ENCODE measurements around the gene GPC5.

Gene GPC5

GRCh38 chr13:92775658-92776057 is 1377.2 kb downstream of the GPC5 start:
- CTCF ChIA-PET: no interaction called here
- DNase-seq (ENCODE audit: extremely low spot score): no peak
- TF ChIP-seq LEF1 (IDR thresholded peaks at IDR 0.05; ENCODE audit: borderline replicate concordance) (peak; percentile 99), BHLHE40 (IDR thresholded peaks at IDR 0.05; ENCODE audit: borderline replicate concordance) (no peak), FOXA1 (IDR thresholded peaks at IDR 0.05) (no peak), ARNT (IDR thresholded peaks at IDR 0.05) (peak; percentile 76), TARDBP (IDR thresholded peaks at IDR 0.05) (peak; percentile 8; the same call in 1 of the 2 replicates), SP1 (IDR thresholded peaks at IDR 0.05) (no peak), ZNF384 (IDR thresholded peaks at IDR 0.05) (no peak), SUZ12 (IDR thresholded peaks at IDR 0.05) (no peak), NFRKB (IDR thresholded peaks at IDR 0.05) (no peak), ELF4 (IDR thresholded peaks at IDR 0.05) (no peak), HDGF (IDR thresholded peaks at IDR 0.05; ENCODE audit: borderline replicate concordance) (no peak), FOXM1 (IDR thresholded peaks at IDR 0.05; ENCODE audit: borderline replicate concordance) (peak; percentile 82), CTBP1 (IDR thresholded peaks at IDR 0.05; ENCODE audit: borderline replicate concordance) (peak; percentile 98), L3MBTL2 (conservative IDR thresholded peaks at IDR 0.05) (no peak), FOXK2 (IDR thresholded peaks at IDR 0.05) (peak; percentile 80)
- TF ChIP-seq, protein P1, sequence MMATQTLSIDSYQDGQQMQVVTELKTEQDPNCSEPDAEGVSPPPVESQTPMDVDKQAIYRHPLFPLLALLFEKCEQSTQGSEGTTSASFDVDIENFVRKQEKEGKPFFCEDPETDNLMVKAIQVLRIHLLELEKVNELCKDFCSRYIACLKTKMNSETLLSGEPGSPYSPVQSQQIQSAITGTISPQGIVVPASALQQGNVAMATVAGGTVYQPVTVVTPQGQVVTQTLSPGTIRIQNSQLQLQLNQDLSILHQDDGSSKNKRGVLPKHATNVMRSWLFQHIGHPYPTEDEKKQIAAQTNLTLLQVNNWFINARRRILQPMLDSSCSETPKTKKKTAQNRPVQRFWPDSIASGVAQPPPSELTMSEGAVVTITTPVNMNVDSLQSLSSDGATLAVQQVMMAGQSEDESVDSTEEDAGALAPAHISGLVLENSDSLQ (IDR thresholded peaks at IDR 0.05): peak; percentile 98
- POLR2A ChIA-PET: no interaction called here

DNA sequence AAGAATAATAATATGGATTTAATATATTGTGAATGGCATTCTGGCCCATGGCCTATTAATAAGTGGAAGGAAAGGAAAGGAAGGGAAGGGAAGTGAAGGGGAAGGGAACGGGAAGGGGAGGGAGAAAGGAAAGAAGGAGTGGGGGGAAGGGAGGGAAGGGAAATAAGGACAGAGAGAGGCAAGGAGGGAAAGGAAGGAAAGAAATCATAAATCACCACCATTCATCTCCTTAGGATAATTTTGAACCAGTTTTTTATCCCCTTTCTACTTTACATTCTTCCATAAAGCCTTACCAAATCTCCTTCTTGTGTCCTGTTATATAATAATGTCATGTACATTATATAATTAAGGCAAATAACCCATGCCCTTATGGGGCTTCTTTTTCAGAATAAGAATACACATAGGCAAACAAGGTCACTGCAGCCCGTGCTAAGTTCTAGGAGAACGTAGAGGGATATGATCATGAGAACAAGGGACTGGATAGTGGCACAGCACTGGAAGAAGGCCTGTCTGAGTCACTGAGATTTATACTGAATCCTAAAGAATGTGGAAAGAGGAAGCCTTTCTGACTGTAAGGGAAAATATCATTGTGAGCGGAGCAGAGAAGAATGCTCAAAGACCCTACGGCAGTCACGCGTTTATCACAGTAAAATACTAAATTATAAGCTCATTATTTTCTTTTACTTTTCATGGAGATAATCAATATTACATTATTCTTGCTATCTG is 1383.7 kb downstream of the GPC5 start:
- no peak for DNase-seq (ENCODE audit: extremely low spot score)
- POLR2A ChIA-PET: interaction anchor here (1.0 kb wide), 1 partner anchor 45 kb away, joined by 3 read pairs; no protein-coding TSS in a partner anchor
- CTCF ChIA-PET: interaction anchor here (0.7 kb wide), 2 partner anchors 119 to 467 kb away, joined by 3 read pairs; no protein-coding TSS in a partner anchor
- TF ChIP-seq SUZ12 (IDR thresholded peaks at IDR 0.05) (no peak), FOXK2 (IDR thresholded peaks at IDR 0.05) (no peak), FOXA1 (IDR thresholded peaks at IDR 0.05) (no peak), NFRKB (IDR thresholded peaks at IDR 0.05) (no peak), BHLHE40 (IDR thresholded peaks at IDR 0.05; ENCODE audit: borderline replicate concordance) (no peak), HDGF (IDR thresholded peaks at IDR 0.05; ENCODE audit: borderline replicate concordance) (no peak), TARDBP (IDR thresholded peaks at IDR 0.05) (no peak), L3MBTL2 (conservative IDR thresholded peaks at IDR 0.05) (no peak), ZNF384 (IDR thresholded peaks at IDR 0.05) (no peak), ARNT (IDR thresholded peaks at IDR 0.05) (no peak), CTBP1 (IDR thresholded peaks at IDR 0.05; ENCODE audit: borderline replicate concordance) (no peak), SP1 (IDR thresholded peaks at IDR 0.05) (no peak)
- TF ChIP-seq, protein P1 (IDR thresholded peaks at IDR 0.05): no peak

DNA sequence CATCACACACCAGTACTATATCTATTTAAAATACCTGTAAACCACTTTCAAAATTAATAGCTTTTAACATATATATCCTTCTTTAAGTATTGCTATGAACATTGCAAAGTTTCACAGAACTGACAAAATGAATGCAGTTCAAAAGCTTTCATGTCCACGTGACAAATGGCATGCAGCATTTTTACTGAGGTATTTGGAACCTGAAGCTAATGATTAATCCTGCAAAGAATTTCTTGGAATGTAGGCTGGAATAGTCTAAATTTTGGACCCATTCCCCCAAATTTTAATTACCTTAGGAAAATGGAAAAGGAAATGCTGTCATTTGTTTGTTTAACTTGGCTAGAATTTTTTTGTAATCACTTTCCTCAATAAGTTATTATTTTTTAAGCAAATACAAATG is 1404.4 kb downstream of the GPC5 start:
- no peak for TF ChIP-seq NFRKB (IDR thresholded peaks at IDR 0.05)
- no peak for TF ChIP-seq SP1 (IDR thresholded peaks at IDR 0.05)
- TF ChIP-seq ELF4 (IDR thresholded peaks at IDR 0.05): no peak
- TF ChIP-seq HDGF (IDR thresholded peaks at IDR 0.05; ENCODE audit: borderline replicate concordance): no peak
- no peak for TF ChIP-seq FOXA1 (IDR thresholded peaks at IDR 0.05)
- TF ChIP-seq SUZ12 (IDR thresholded peaks at IDR 0.05): no peak
- no peak for TF ChIP-seq TARDBP (IDR thresholded peaks at IDR 0.05)
- no peak for TF ChIP-seq FOXK2 (IDR thresholded peaks at IDR 0.05)
- TF ChIP-seq LEF1 (IDR thresholded peaks at IDR 0.05; ENCODE audit: borderline replicate concordance): no peak
- TF ChIP-seq ZNF384 (IDR thresholded peaks at IDR 0.05): no peak
- TF ChIP-seq, protein P1 (IDR thresholded peaks at IDR 0.05): no peak
- no peak for TF ChIP-seq ARNT (IDR thresholded peaks at IDR 0.05)
- TF ChIP-seq FOXM1 (IDR thresholded peaks at IDR 0.05; ENCODE audit: borderline replicate concordance): no peak
- TF ChIP-seq BHLHE40 (IDR thresholded peaks at IDR 0.05; ENCODE audit: borderline replicate concordance): no peak
- no peak for TF ChIP-seq CTBP1 (IDR thresholded peaks at IDR 0.05; ENCODE audit: borderline replicate concordance)
- TF ChIP-seq L3MBTL2 (conservative IDR thresholded peaks at IDR 0.05): no peak
- CTCF ChIA-PET: no interaction called here
- POLR2A ChIA-PET: no interaction called here
- DNase-seq (ENCODE audit: extremely low spot score): no peak

DNA sequence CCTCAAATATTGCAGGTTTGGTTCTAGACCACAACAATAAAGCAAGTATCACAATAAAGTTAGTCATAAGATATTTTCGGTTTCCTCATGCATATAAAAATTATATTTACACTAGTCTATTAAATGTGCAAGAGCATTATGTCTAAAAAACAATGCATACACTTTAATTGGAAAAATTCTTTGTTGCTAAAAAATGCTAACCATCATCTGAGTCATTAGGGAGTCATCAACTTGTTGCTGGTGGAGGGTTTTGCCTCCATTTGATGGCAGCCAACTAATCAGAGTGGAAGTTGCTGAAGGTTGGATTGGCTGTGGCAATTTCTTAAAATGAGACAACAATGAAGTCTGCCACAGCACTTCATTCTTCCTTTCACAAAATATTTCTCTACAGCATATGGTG is 1405.9 kb downstream of the GPC5 start:
- no peak for DNase-seq (ENCODE audit: extremely low spot score)
- ChIA-PET CTCF (interaction anchor here (0.6 kb wide), 1 partner anchor 25 kb away, joined by 3 read pairs; no protein-coding TSS in a partner anchor), POLR2A (no interaction called here)
- TF ChIP-seq FOXK2 (IDR thresholded peaks at IDR 0.05): no peak
- TF ChIP-seq BHLHE40 (IDR thresholded peaks at IDR 0.05; ENCODE audit: borderline replicate concordance): no peak
- TF ChIP-seq NFRKB (IDR thresholded peaks at IDR 0.05): no peak
- no peak for TF ChIP-seq TARDBP (IDR thresholded peaks at IDR 0.05)
- TF ChIP-seq HDGF (IDR thresholded peaks at IDR 0.05; ENCODE audit: borderline replicate concordance): no peak
- no peak for TF ChIP-seq CTBP1 (IDR thresholded peaks at IDR 0.05; ENCODE audit: borderline replicate concordance)
- TF ChIP-seq, protein P1 (IDR thresholded peaks at IDR 0.05): no peak
- TF ChIP-seq ARNT (IDR thresholded peaks at IDR 0.05): no peak
- TF ChIP-seq L3MBTL2 (conservative IDR thresholded peaks at IDR 0.05): no peak
- no peak for TF ChIP-seq ZNF384 (IDR thresholded peaks at IDR 0.05)
- no peak for TF ChIP-seq FOXA1 (IDR thresholded peaks at IDR 0.05)
- TF ChIP-seq SUZ12 (IDR thresholded peaks at IDR 0.05): no peak
- no peak for TF ChIP-seq ELF4 (IDR thresholded peaks at IDR 0.05)
- no peak for TF ChIP-seq LEF1 (IDR thresholded peaks at IDR 0.05; ENCODE audit: borderline replicate concordance)
- TF ChIP-seq SP1 (IDR thresholded peaks at IDR 0.05): no peak
- TF ChIP-seq FOXM1 (IDR thresholded peaks at IDR 0.05; ENCODE audit: borderline replicate concordance): no peak

DNA sequence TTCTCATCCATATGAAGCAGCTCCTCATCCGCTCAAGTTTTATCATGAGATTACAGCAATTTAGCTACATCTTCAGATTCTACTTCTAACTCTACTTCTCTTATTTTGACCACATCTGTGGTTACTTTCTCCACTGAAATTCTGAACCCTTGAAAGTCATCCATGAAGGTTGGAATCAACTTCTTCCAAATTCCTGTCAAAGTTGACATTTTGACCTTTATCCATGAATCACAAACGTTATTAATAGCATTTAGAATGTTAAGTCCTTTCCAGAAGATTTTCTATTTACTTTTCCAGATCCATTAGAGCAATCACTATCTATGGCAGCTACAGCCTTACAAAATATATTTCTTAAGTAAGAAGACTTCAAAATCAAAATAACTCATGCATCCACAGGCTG is 1406.5 kb downstream of the GPC5 start:
- ChIA-PET CTCF (interaction anchor here (0.6 kb wide), 1 partner anchor 1295 kb away, joined by 3 read pairs; no protein-coding TSS in a partner anchor), POLR2A (interaction anchor here (1.0 kb wide), 1 partner anchor 422 kb away, joined by 3 read pairs; no protein-coding TSS in a partner anchor)
- TF ChIP-seq SP1 (IDR thresholded peaks at IDR 0.05) (no peak), NFRKB (IDR thresholded peaks at IDR 0.05) (no peak), SUZ12 (IDR thresholded peaks at IDR 0.05) (no peak), ZNF384 (IDR thresholded peaks at IDR 0.05) (no peak), L3MBTL2 (conservative IDR thresholded peaks at IDR 0.05) (no peak), CTBP1 (IDR thresholded peaks at IDR 0.05; ENCODE audit: borderline replicate concordance) (no peak), LEF1 (IDR thresholded peaks at IDR 0.05; ENCODE audit: borderline replicate concordance) (no peak), FOXM1 (IDR thresholded peaks at IDR 0.05; ENCODE audit: borderline replicate concordance) (no peak), FOXA1 (IDR thresholded peaks at IDR 0.05) (no peak), ELF4 (IDR thresholded peaks at IDR 0.05) (no peak), BHLHE40 (IDR thresholded peaks at IDR 0.05; ENCODE audit: borderline replicate concordance) (no peak), ARNT (IDR thresholded peaks at IDR 0.05) (no peak), TARDBP (IDR thresholded peaks at IDR 0.05) (no peak), FOXK2 (IDR thresholded peaks at IDR 0.05) (no peak), HDGF (IDR thresholded peaks at IDR 0.05; ENCODE audit: borderline replicate concordance) (no peak)
- TF ChIP-seq, protein P1 (IDR thresholded peaks at IDR 0.05): no peak
- DNase-seq (ENCODE audit: extremely low spot score): no peak

All from HEK293T (cell line).